NAMALWA (cell line): ENCODE results near the gene RHOU.
"Not testable (repeated sequence)": the region's sequence is repeated elsewhere in the genome, so short reads cannot be mapped to it uniquely, and the experiment has no call there.

Source experiments
- DNase-seq: peaks from one replicate; pipeline ENCODE4 v3.0.0-alpha.2; 2015; ENCODE audit warnings: low spot score

Gene RHOU

DNA sequence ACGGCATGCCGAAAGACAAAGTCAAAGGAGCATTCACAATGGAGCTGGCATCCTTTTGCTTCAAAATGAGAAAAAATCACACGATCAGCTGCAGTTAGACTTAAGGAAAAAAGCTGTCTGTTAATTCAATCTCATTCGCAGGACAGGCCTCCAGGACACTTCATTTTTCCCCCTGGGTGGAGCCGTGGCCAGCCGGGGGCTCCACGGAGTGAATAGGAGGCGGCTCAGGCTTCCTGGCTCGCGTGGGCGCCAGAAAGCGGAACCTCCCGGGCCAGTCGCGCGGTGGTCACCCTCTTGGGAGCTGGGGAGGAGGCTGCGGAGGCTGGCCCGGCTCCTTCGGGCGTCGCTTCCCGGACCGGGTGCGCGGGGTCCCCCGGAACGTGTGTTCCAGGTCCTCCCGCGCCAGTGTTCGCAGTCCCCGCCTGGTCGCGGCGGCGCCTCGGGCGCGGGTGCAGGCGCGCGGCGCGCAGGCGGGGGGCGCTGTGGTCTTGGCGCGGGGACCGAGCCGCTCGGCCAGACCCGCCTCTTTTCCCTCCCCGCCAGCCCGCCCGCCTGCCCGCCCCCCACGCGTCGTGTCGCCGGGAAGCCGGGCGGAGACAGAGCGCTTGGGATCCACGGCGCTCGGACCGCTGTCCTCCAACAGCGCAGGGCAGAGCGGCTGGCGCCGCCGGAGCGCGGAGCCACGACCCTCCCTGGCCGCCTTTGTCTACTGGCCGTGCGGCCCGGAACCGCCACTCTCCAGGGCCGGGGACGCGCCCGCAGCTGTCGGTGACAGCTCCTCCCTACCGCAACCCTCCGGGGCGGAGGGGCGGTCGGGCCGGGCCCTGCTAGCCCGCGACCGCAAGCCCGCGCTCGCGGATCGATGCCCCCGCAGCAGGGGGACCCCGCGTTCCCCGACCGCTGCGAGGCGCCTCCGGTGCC, at the start of gene RHOU:
Gene RHOU (plus strand): TSS at position 599 of the 921 bp plus-strand sequence. CDS start 264 bp downstream, at position 863.
- DNase-seq = no peak

DNA sequence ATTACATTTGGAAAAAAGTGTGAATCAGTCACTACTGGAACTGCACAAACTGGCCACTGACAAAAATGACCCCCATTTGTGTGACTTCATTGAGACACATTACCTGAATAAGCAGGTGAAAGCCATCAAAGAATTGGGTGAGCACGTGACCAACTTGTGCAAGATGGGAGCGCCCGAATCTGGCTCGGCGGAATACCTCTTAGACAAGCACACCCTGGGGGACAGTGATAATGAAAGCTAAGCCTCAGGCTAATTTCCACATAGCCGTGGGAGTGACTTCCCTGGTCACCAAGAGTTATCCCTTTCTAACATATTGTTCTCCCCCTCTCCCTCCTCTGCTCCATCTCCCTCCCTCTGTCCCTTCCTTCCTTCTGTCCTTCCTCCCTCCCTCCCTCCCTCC, 47.7 kb upstream of the RHOU start:
- DNase-seq = no peak

DNA sequence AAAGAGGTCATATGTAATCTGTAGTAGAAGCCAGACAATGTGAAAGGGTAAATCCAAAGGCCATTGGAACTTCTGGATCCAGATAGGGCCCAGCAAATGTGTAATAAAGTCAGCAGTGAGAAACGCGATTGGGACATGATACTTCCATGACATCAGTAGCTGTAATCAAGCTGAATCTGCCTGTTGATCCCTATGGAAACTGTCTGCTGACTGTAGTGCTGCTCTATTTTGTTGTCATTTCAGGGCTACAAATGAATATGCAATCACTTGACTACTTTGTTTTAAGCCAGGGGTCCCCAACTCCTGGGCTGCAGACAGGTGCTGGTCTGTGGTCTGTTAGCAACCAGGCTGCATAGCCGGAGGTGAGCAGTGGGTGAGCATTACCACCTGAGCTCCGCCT, 46.0 kb upstream of the RHOU start:
- DNase-seq = no peak

DNA sequence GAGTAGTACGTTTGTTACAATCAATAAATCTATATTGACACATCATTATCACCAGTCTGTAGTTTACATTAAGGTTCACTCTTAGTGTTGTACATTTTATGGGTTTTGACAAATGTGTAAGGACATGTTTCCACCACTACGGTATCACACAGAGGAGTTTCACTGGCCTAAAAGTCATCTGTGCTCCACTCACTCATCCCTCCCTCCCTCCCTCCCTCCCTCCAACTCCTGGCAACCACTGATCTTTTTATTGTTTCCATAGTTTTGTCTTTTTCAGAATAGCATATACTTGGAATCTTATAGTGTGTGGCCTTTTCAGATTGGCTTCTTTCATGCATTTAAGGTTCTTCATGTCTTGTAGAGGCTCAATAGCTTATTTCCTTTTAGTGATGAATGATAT, 44.1 kb upstream of the RHOU start:
- no peak for DNase-seq

DNA sequence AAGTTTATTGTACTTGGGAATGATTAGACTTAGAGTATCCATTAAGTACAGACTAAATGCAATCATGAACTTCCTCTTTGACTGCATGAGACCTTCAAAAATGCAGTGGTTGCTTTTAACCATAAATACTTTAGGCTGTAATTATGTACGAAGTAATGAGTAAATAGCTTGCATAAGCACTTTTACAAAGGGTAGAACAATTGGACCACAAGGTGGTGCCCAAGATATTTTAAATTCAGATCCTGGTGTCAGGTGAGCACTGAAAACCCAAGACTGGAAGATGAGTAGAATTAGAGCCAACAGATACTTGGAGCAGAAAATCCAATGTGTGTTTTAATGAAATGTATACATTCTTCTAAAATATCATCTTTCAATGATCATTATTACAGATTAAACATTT, 43.4 kb upstream of the RHOU start:
- peak; percentile 66 for DNase-seq

DNA sequence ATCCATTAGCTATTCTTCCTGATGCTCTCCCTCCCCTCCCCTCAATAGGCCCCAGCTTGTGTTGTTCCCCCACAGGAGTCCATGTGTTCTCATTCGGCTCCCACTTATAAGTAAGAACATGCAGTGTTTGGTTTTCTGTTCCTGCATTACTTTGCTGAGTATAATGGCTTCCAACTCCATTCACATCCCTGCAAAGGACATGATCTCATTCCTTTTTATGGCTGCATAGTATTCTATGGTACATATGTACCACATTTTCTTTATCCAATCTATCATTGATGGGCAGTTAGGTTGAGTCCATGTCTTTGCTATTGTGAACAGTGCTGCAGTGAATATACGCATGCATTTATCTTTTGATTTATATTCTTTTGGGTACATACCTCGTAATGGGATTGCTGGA, 40.8 kb upstream of the RHOU start:
- DNase-seq = not testable (repeated sequence)

DNA sequence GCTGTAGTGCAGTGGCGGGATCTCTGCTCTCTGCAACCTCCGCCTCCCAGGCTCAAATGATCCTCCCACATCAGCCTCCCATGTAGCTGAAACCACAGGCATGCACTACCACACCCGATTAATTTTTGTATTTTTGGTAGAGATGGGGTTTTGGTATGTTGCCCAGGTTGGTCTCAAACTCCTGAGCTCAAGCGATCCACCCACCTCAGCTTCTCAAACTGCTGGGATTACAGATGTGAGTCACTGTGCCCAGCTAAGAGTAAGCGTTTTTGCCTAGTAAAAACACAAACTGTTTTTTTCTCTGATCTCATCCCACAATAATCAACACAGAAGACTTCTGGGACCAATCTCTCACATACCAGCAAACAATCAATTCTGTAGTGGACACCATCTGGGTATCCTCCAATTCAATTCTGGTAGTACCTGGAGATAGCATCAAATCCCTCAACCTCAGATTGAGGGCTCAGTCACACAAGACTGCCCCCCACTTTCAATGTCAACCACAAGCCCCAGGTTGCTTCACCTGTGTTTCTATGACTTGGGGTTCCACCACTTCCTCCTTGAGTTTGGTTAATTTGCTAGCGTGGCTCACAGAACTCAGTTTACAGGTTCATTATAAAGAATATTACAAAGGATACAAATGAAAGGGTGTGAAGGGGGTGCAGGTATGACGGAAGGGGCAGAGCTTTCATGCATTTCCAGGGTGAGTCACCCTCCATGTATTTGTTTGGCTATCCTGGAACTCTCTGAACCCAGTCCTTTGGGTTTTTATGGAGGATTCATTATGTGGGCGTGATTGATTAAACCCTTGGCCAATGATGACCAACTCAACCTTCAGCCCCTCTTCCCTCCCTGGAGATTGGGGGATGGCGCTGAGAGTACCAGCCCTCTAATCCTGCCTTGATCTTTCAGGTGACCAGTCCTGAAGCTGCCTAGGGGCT, 40.0 kb upstream of the RHOU start:
- DNase-seq = no peak

DNA sequence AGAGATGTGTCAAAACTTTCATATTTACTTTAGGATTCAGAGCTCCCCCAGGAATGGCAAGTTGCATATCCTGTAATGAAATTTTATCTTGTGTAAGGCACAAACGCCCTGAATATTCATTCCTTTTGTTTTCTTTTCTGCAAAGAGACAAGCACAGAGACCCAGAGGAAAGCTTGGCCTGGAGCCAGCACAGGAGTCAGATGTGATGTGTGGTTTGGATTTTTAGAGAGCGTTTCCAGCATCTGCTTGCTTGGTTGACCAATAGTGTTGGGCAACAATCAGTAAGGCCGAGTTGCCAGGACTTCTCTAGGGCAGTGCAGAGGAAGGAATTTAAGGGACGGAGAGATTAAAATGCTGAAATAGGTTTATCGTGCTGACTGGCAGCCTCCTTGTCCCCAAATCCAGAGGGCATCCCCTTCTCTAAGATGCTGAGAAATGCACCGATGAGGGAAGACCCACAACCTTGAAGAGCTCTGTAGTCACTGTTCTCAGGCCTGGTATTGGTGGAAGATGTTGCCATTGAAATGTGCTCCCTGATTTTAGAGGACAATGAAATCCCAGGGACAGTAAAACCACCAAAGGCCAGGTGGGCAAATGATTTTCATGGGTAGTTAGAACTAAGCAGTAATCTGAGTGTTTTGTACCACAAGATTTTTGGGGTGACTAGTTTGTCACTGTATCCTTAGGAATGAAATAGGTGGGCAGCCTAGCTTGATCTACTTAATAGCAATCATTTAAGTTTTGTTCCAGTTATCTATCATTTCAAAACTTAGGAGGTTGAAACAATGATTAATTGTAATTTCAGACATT, 37.9 kb upstream of the RHOU start:
- no peak for DNase-seq

DNA sequence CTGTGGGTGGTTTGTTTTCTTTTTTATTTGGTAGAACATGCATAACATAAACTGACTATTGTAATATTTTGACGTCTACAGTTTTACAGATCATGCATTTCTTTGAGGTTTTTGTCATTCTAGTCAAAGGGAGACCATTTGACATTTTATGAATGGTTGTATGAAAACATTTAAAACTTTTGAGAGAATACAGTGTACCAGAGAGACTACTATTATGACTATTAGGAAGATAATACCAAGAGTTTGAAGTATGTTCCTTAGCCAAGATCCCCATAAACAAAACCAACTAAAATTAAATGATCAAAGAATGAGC, 37.3 kb upstream of the RHOU start:
- DNase-seq = no peak

DNA sequence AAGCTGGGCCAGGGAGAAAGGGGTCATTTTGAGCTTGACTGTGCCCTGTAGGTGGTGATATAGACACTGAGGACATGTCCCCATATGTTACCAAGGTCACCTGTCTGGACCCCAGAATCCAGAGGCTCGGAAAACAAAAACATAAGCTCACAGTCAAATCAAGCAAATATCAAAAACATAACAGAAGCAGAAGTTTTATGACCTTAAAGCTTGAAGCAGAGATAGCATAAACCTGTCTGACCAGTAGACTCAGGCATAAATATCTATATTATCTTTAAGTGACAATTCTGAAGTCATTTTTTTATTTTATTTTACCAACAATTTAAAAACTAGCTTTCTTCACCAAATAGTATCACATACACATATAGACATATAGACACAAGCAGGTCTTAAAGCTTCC, 32.8 kb upstream of the RHOU start:
- DNase-seq = no peak

DNA sequence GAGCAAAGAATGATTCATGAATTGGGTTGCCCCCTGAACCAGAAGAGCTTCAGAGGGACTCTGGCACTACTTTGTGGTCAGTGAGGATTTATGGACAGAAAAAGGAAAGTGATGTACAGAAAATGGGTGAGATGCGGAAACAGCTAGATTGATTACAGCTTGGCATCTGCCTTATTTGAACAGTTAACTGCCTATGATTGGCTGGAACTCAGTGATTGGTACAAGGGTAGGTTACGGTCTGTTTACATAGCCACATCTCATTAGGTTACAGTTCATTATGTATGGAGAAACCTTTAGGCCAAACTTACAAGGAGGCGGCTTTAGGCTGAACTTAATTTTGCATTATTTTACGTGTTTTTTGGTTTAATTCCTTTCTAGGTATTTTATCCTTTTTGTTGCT, 29.0 kb upstream of the RHOU start:
- DNase-seq = no peak

DNA sequence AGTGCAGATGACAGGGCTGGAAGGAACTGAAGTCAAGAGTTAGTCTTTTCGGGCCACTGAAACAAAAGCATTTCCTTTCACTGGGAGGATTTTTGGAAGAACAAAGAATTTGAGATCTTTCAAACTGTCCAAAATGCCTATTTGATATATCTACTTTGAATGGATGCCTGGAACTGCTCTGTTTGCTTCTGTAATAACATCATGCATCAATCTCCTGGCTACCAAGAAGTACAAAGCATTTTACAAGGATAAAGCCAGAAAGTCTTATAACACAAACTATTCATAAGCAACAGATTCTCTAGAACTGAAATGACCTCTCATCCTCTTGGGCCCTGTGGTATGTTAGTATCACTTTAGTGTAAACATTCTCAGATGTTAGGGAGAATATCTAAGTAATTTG, 18.2 kb upstream of the RHOU start:
- no peak for DNase-seq

DNA sequence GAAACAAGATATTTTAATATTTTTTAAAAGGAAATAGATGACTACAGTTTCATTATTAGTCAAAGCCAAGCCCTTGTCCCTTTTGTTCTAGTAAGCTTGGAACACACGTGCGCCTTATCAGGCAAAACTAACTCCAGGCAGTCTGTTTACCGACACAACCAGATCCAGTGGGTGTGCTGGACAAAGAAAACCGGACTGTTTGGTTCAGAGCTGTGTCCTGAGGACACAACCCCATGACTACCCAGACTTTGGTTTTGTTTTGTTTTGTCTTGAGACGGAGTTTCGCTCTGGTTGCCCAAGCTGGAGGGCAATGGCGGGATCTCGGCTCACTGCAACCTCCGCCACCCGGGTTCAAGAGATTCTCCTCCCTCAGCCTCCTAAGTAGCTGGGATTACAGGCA, 13.9 kb upstream of the RHOU start:
- DNase-seq = no peak

DNA sequence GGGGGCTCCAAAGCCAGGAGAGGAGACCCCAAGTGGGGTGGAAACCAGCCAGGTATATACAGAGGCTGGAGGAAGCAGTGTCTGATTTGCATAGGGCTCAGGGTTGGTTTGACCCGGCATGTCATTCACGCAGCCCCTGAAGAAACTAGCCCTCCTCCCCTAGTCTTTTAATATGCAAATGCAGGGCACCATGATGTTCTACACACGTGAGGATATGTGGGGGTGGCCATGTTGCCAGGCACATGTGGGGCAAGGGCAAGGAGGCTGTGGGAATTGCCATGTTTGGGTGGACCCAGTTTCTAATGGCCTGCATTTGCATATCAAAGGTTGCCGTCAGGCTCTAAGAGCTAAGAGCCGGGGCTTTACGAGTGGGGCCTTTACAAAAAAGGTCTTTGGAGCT, 12.0 kb upstream of the RHOU start:
- DNase-seq = no peak

DNA sequence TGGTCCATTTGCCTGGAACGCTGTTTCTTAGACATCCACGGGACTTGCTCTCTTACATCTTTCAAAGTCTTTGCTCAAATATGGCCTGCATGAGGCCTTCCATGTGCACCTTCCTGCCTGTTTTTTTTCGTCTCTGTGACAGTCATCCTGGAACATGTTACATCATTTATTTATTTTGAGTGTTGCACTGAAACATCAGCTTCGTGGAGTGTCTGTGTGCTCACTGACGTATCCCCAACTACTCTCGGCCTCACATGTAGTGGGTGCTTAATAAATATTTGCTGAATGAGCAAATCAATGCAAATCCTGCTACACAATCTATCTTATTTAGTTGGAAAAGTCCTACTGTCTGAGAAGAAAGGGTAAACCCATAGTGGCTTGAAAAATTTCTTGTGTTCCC, 11.4 kb upstream of the RHOU start:
- DNase-seq = no peak

DNA sequence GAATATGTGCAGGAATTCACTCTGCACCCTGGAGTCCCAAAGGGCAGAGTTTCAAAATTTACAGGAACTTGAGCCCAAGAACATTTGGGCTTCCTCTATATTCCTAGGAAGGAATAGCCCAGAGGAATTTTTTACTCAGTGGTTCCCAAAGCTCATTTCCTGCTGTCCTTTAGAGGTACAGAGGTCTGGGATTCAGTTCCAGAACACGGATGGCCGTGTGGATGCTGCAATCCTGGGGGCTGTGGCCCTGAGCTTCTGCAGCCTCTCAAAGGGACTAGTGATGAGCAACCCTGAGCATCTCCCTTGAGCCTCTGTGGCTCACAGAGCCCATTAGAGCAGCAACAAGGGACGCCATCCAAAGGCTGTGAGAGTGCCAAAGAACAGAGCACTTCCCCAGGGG, 10.1 kb upstream of the RHOU start:
- DNase-seq = no peak

DNA sequence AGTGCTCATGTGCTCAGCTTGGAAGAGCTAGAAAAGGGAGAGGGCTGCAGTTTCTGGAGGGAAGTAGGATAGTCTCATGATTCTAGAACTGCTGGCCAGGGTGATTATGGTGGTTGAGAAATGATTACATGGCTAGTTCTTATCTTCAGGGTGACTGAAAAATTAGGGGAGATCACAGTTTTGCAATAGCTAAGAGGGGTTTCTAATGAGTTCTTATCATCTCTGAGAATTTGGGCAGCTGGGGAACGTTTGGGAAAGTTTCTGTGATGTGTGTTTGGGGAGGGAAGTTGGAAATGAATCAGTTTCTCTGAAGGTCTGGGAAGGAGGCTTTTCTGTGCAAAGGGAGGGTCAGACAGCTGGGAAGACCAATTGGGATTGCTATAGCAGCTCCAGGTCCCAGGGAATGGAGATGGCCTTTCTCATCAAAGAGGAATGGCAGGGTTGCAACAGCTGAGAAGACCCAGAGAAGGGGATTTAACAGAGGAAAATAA, 7.6 kb upstream of the RHOU start:
- no peak for DNase-seq

DNA sequence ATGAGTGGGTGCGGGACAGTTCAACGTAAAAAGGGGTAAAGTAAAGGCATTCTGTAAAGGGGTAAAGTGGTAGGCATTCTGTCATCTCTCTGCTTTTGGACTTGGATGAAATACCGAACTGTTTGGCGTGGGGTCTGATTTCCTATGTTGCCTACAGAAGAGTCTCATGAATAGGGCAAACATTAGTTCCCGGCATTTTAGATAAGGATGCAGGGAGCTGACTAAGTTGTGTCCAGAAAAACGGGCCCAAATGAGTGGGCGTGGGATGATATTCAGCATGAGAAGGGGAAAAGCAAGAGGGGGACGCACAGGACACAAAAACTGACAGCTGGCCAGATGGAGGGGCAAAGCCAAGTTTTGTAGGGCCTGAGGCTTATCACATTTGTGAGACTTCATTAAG, 2.9 kb upstream of the RHOU start:
- no peak for DNase-seq

DNA sequence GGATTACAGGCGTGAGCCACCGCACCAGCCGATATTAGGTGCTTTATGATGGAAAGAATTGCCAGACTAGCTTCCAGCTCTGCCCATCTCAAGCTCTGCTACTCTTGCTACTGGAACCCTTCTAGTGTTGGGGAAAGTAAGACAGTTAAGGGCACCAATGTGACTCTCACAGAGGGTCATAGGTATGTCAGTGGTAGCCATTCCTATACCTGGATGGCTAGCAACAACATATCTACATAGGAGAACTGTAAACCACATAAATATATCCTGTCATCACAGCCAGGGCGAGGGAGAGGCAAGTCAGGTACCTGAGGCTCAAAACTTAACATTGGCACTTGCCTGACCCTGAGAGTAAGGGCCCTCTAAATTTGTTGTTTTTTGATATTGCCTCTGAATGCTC, 1.7 kb upstream of the RHOU start:
- DNase-seq = no peak

DNA sequence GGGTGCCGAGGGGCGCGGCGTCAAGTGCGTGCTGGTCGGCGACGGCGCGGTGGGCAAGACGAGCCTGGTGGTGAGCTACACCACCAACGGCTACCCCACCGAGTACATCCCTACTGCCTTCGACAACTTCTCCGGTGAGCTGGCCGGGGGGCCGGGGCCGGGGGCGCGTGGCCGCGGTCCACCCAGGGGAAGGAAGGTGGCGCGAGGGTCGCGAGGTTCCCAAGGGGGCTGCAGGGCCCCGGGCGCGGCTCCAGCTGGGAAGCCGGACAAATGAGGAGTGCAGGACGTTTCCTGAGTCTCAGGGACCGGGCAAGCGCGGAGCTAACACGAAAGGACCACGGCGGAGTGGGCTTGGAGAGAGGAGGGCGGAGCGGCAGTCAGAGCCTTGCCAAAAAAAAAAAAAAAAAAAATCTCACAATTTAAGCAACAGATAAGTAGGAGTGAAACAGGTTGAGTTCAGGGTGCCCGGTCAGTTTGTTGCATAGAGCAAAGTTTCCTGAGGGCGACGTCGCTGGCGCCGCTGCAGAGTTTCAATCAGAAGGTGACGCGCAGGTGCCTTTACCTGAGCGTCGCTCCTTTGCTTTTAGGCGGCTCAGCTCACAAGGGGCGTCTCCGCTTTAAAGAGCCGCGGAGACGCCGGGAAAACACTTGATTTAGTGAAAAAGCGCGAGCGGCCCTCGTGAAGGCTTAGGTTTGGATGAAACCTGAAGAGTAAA, 750 bp downstream of the RHOU start:
- no peak for DNase-seq

DNA sequence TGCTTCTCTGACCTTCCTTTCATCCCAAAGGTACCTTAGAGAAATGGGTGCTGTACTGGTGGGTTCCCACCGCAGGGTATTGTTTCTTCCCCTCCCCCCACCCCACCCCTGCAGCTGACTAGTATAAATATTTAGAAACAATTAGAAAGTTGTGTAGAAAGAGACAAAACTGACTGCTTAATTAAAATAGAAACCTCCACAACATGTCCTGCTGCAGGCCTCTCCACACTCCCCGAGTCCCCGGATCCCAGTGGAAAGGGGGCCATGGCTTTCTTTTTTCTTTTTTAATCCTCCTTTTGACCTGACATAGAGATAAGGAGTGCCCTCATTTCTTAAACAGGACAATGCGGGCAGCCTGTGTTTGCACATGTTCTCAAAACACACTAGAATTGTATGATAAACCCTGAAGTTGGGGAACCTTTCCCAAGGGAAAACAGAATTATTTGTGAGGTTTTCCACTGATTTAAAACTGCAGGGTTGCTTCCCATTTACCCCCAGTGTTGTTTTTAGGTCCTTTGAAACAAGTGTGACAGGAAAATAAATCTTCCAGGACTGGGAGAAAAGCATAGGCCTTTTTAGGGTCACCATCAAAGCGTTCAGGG, 1.7 kb downstream of the RHOU start:
- no peak for DNase-seq
